HG02885 (cell line): Measurements from ENCODE around the gene ATP6V1B1.

Experiments
- ATAC-seq: cut with Tn5 transposase; IDR thresholded peaks from one replicate; pipeline ENCODE4 v1.9.1; 2021; ENCODE audit warnings: mild to moderate bottlenecking; ENCODE audit not compliant: unreplicated experiment, poor library complexity

The ATP6V1B1 gene

DNA sequence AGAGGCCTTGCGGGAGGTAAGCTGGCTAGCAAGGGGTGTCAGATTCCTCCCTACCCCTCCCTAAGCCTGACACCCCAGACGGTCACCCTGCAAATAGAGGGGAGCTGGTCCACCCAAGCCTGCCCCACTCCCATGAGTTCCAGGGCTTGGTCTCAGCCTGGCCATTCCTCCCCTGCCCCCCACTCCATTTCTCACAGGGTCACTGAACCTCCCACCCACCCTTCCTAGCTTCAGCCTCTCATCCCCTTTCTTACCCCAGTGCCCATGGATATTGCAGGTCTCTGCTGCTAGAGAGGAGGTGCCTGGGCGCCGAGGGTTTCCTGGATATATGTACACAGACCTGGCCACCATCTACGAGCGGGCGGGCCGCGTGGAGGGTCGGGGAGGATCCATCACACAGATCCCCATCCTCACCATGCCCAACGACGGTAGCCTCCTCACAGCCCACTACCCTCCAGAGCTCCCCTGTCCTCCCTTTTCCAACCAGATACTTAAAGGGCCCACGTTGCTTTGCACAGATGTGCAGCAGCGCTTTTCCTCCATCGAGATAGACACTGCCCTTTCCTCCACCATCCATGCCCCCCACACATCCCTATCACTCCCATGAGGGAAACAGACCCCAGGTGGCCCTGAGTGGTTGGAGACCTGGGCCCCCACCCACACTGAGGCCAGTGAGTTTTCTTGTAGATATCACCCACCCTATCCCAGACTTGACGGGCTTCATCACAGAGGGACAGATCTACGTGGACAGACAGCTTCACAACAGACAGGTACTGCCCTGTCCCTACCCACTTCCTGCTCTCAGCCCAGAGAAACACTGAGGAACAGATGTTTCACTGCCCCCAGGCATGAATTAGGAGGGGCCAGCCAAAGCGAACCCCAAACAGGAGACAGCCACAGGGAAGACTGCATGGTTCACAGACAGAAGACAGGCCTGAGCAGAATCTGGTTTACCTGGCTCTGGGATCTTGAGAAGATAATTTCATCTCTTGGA lies 27.5 kb downstream of the ATP6V1B1 start:
- ATAC-seq = no peak

- ATAC-seq = no peak
These were observed 28.4 kb downstream of the ATP6V1B1 start for GRCh38 chr2:70964133-70964532.

DNA sequence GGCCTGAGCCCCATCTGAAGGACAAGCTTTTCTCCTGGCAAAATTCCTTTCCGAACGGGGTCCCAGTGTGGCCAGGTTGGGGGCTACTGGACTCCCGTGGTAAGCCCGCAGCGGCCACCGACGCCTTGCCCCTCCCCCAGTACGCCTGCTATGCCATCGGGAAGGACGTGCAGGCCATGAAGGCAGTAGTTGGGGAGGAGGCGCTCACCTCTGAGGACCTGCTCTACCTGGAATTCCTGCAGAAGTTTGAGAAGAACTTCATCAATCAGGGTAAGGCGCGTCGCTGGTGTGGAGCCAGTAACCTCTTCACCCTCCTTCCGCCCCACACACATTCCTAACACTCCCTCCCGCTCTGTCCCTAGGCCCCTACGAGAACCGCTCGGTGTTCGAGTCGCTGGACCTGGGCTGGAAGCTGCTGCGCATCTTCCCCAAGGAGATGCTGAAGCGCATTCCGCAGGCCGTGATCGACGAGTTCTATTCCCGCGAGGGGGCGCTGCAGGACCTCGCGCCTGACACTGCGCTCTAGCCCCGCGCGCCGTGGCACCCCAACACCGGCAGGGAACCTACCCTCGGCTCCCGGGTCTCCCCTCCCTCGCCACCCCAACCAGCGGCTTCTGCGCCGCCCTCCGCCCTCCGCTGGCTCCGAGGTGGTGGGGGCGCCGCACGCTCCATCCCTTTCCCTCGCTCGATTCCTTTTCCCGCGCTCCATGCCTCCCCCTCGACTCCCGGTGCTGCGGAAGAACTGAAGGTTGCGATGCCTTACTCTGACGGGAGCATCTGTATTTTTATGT lies 29.1 kb downstream of the ATP6V1B1 start:
- ATAC-seq = peak; percentile 92

DNA sequence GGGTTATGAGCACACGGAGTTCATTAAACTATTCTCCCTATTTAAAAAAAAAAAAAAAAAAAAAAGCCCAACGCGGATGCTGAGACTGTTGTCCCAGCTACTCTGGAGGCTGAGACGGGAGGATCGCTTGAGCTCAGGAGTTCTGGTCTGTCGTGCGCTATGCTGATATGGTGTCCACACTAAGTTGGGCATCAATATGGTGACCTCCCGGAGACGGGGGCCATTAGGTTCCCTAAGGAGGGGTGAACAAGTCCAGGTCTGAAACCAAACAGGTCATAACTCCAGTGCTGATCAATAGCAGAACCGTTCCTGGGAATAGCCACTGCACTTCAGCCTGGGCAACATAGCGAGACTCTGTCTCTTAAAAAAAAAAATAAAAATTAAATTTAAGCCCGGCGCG lies 29.8 kb downstream of the ATP6V1B1 start:
- no peak for ATAC-seq

DNA sequence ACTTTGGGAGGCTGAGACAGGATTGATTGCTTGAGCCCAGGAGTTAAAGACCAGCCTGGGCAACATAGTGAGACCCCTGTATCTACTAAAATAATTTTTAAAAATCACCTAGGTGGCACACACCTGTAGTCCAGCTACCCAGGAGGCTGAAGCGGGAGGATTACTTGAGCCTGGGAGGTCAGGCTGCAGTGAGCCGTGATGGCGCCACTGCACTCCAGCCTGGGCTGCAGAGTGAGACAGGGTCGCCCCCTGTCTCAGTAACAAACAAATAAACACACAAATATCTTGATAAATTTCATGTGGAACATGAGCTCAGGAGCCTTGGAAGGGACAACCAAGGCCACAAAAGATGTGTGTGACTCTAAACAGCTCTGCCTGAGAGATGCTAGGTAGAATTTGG lies 31.0 kb downstream of the ATP6V1B1 start:
- no peak for ATAC-seq

- no peak for ATAC-seq
These were observed 31.5 kb downstream of the ATP6V1B1 start for GRCh38 chr2:70967189-70967588.

GRCh38 chr2:70974592-70974991 lies 38.9 kb downstream of the ATP6V1B1 start:
- no peak for ATAC-seq

DNA sequence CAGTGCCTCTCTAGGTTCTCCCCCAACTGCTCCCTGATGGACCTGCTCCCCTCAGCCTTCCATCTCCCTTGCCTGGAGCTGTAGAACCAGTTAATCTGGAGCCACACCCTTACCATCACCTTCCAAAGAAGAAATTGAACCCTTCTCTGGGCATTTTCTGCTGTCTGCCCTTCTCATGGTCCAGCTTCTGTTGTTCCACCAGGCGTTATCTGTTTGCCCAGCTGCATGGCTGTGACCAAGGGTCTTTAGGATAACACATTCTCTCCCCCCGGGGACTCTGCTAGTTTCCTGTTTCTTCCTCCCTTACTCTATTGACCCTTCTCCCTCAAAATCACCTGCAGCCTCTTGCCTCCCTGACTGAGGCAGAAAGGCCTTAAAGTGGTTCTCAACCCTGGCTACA lies 39.5 kb downstream of the ATP6V1B1 start:
- ATAC-seq = no peak

GRCh38 chr2:70977605-70978205 lies 42.0 kb downstream of the ATP6V1B1 start:
- no peak for ATAC-seq

DNA sequence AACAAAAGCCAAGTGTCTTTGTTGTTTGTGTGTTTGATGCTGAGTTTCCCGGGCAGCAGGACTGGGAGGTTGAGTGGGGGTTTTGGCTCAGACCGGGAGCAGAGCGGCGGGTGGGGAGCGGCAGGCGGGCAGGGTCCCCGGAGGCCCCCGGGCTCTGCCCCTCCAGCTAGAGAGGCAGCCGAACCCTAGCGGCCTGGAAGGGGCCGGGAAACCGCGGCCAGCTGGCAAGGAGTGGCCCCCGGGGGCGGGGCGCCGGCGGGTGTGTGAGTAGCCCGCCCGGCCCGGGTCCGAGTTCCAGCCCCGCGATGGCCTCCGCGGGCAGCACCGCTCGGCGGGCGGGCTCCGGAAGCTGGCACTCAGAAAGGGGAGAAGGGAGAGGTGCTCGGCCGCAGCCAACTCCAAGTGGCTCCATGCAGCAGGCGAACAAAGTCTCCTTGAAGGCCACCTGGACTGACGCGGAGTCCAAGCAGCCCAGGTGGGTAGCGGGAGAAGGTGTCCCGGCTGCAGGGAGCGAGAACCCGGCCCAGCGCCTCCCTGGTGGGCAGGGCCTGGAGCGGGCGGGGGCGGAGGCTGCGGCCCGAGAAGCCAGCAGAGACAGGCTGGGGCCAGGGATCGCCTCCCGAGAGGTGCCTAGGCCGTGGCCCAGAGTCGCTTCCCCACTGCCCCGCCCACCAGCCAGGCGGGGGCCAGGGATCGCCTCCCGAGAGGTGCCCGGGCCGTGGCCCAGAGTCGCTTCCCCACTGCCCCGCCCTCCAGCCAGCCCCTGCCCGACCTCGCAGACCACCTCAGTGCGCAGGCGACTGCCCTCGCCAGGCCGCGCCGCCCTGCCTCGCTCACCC lies 42.9 kb downstream of the ATP6V1B1 start, which contains the start of gene ANKRD53:
TSS of gene ANKRD53 (plus strand) at position 290 of the 839 bp plus-strand sequence. CDS start at position 306, 16 bp downstream.
- ATAC-seq = no peak

DNA sequence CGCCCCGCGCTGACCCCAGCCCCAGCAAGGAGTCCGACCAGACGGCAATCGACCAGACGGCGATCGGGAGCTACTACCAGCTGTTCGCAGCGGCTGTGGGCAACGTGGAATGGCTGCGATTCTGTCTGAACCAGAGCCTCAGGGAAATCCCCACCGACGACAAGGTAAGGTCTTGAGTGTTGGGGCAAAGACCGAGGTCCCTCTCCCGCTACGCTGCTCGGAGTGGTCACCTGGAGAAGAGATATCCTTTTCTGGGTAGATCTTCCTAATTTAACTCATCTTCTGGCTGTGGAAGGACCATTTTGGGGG lies 43.4 kb downstream of the ATP6V1B1 start:
- no peak for ATAC-seq

DNA sequence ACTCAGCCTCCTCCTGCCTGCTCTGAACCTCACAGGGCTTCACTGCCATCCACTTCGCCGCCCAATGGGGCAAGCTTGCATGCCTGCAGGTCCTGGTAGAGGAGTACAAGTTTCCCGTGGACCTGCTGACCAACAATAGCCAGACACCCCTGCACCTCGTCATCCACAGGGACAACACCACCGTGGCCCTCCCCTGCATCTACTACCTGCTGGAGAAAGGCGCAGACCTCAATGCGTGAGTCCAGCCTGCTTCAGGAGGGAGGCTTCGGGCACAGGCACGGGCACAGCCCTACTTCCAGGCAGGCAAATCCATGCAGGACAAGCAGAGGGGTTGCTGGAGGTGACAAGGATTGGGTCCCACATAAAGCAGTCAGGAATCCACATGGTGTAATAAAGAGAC lies 43.9 kb downstream of the ATP6V1B1 start:
- ATAC-seq = no peak

DNA sequence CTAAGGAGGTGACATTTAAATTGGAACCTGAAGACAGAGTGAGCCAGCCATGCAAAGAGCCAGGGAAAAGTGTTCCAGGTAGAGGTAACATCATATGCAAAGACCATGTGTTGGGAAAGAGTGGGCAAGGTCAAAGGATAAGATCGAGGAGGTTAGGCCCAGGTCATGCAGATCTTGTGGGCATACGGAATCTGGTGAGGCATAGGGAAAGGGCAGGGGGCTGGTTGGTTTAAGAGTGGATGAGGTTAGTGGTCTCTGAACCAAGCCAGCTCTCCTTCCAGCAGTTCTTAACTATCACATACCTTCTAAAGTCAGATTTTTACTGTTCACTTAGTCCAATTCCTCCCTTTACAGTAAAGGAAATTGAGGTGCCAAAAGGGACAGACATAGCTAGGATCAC lies 45.7 kb downstream of the ATP6V1B1 start:
- ATAC-seq = no peak

GRCh38 chr2:70981866-70982810 lies 46.4 kb downstream of the ATP6V1B1 start:
- no peak for ATAC-seq

DNA sequence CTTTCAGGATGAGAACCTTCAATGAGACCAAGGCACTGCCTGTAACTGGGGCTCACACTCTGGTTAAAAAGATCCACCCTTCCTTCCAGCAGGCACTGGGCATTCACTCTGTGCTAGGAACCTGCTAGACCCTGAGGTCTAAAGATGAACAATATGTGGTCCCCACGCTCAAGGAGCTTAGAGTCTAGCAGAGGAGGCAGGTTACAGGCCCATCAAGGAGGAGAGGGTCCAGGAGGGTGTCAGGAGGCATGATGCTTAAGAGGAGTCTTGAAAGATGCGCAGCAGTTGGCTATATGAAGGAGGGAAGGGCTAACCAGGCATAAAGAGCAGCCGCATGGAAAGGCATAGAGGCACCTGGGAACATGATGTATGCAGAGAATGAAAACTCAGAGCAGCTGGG lies 47.3 kb downstream of the ATP6V1B1 start:
- ATAC-seq = no peak

DNA sequence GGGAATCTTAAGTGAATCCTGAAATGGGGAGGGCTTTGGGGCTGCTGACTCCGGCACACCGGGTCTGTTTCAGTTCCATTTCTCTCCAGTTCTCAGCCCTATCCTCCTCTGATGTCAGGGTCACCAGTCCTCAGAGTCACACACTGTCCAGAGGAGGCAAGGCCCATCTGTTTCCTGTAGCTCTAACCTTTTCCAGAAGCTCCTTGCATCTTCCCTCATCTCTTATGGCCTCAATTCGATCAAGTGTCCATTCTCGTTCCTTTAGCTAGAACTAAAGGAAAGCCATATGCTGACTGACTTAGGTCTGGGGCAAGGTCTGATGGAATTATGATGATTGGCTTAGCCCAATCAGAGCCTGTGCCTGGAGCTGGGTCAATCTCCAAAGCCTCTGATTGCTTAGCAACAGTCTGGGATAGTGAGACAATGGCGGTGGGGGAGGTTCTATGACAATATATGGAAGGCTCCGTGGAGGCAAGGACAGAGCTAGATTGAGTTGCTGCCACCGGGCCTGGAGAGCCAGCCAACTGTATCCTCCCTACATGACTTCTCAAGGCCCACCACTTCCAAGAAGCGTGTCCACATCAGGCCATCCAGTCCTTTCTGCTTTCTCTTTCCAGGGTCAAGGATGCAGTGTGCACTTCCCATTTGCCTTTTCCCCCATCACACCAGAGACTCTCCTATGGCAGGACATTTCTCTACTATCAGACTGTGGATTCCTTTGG lies 48.0 kb downstream of the ATP6V1B1 start:
- ATAC-seq = no peak

DNA sequence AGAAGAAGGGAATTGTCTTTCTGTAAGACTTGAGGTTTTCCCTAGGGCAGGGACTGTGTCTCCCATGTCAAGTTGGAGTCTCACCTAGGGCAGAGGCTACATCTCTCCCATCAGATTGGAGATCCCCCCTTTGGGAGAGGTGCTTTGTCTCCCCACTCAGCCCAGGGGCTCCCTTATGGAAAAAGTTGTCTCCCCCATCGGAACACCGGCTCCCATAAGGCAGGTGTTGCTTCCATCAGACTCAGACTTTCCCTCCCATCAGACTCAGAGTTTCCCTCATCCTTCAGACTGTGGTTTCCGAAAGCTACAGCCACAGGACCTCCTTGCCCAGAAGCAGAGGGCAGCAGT lies 48.5 kb downstream of the ATP6V1B1 start:
- no peak for ATAC-seq

DNA sequence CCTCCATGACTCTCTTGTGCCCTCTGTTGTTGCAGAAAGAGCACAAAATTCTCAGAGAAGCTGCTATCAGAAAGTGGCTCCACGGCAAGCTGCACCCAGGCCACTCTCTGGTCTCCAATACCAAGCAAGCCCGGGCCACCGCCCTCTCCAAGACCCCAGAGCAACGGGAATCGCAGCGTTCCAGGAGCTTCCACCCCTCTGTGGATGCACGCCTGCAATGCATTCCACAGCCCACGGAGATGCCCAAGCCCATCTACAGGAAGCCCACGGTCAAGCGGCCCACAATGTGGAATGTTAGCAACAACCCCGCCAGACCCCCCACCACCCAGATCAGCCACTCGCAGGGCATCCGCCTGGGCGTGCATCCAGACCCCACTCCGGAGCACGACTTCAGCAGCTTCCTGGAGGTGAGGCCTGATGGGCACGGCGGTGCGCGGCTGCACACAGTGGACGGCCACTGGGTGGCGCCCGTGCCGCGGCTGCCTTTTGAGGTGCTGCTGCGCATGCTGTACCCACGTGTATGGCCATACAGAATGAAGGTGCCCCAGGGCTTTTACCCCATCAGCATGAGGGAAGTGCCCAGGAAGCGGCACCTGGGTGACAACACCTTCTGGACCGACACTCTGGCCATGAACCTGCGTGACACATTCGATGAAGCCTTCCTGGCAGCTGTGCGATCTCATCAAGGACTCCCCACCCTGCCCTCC lies 49.0 kb downstream of the ATP6V1B1 start:
- peak; percentile 94 for ATAC-seq
